Gastrocnemius medialis (tissue), 4 donors: ENCODE data around the gene PRKG1.

ENCODE experiments used
- POLR2A ChIP-seq, 2 donors: fragments of 450-650 bp; IDR thresholded peaks; one replicate each; pipeline ENCODE4 v1.6.1; 2017; ENCODE audit warnings: antibody characterized with exemption in 2 of 2, mild to moderate bottlenecking in 2 of 2, moderate library complexity in 2 of 2
- TF ChIP-seq, protein P1 (sequence below), 5 experiments: fragments of 450-650 bp in 3 of 5; fragments of 200-600 bp in 2 of 5; sonication (generic) in 2 of 5; IDR thresholded peaks in 4 of 5; conservative IDR thresholded peaks in 1 of 5; 1 replicate in 4 of 5; 2 replicates in 1 of 5; pipeline ENCODE4 v1.5.1; 2016 to 2019; ENCODE audit warnings: antibody characterized with exemption in 5 of 5, mild to moderate bottlenecking in 3 of 5, moderate library complexity in 3 of 5

DNA sequence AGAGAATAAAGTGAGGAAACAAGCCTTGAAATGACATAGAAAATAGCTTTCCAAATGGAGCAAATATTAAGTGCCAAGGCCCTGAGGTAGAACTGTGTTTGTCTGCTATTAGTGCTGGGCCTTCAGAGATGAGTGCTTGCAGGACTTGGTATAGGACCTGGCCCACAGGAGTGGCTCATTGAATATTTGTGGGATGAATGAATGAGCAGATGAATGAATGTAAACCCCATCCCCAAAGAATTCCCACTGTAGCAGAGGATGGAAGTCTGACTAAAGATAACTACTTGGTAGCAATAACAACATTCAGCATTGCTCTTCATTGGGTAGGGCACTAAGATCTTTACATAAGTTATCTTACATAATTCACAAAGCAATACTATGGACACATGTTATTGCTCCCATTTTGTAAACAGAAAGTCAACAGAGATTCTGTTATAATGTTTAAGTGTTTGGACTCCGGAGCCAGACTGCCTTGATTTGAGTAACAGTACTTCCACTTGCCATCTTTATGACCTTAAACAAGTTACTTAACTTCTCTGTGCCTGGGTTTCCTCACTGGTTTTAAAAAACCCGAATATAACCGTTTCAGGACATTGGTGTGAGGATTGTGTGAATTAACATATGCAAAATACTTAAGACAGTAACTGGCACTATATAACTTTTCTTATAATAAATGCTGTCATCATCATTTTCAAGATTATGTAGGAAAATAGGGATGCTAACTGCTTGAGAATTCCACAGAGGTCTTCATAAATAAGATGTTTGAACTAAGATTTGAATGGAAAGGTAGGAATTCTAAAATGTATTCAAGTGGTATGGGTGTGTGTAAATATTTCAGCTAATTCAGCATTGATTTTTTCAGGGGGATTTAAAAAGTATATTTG is 141.9 kb downstream of the PRKG1 start:
- TF ChIP-seq POLR2A (IDR thresholded peaks at IDR 0.05), result no peak
- TF ChIP-seq, protein P1, sequence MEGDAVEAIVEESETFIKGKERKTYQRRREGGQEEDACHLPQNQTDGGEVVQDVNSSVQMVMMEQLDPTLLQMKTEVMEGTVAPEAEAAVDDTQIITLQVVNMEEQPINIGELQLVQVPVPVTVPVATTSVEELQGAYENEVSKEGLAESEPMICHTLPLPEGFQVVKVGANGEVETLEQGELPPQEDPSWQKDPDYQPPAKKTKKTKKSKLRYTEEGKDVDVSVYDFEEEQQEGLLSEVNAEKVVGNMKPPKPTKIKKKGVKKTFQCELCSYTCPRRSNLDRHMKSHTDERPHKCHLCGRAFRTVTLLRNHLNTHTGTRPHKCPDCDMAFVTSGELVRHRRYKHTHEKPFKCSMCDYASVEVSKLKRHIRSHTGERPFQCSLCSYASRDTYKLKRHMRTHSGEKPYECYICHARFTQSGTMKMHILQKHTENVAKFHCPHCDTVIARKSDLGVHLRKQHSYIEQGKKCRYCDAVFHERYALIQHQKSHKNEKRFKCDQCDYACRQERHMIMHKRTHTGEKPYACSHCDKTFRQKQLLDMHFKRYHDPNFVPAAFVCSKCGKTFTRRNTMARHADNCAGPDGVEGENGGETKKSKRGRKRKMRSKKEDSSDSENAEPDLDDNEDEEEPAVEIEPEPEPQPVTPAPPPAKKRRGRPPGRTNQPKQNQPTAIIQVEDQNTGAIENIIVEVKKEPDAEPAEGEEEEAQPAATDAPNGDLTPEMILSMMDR (IDR thresholded peaks at IDR 0.05 in 4 of 5, conservative IDR thresholded peaks at IDR 0.05 in 1 of 5), result no peak
